ENCODE data around the gene CPN2.
A peak's percentile ranks its signal among the peaks of the same experiment; 100 is the strongest.

CPN2 gene, protein sequence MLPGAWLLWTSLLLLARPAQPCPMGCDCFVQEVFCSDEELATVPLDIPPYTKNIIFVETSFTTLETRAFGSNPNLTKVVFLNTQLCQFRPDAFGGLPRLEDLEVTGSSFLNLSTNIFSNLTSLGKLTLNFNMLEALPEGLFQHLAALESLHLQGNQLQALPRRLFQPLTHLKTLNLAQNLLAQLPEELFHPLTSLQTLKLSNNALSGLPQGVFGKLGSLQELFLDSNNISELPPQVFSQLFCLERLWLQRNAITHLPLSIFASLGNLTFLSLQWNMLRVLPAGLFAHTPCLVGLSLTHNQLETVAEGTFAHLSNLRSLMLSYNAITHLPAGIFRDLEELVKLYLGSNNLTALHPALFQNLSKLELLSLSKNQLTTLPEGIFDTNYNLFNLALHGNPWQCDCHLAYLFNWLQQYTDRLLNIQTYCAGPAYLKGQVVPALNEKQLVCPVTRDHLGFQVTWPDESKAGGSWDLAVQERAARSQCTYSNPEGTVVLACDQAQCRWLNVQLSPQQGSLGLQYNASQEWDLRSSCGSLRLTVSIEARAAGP

DNA sequence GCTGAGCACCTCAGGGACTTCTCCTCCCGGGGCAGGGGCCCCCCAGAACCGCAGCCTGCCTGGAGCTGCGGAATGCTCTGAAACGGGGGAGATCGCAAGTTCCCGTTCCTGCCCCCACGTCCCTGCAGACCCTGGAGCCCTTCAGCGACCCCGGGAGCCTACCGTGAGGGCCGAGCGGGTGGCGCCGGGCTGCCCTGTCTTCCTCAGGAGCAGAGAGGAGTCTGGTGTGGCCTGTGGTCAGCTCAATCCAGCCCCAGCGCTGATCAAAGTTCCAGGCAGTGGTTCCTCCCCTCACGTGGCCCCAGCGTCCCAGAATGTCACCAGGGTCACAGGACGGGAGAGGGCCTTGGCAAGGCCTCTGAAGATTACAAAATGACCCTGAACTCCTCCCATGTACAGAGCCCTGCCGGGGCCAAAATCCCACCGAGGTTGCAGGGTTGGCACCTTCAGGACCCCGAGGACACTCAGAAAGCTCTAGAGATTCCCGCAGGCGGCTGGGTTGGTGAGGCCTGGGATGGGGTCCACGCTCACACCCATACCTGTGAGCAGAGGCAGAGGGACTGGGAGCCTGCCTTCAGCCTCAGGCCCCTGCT, at the start of gene CPN2:
TSS of gene CPN2 (minus strand) at position 249 of the 593 bp plus-strand sequence. CDS start 8,626 bp downstream, outside the sequence.
- DNase-seq (ENCODE audit: low read depth in 2 of 2): no peak

DNA sequence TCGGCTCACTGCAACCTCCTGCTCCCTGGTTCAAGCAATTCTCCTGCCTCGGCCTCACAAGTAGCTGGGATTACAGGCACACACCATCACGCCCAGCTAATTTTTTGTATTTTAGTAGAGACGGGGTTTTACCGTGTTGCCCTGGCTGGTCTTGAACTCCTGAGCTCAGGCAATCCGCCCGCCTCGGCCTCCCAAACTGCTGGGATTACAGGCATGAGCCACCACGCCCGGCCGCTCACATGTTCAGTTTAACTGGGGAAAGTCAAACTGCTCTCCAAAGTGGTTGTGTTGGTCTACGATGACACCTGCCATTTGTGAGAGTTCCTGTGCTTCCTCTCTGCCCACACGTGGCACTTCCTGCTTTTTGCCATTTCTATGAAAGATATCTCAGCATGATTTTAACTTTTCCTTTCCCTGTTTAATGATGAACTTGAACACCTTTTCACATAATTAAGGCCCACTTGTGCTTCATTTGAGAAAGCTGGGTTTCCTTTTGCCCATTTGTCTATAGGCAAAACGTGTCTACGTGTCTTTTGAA, 48.8 kb upstream of the CPN2 start:
- no peak for DNase-seq (ENCODE audit: low read depth in 2 of 2)

DNA sequence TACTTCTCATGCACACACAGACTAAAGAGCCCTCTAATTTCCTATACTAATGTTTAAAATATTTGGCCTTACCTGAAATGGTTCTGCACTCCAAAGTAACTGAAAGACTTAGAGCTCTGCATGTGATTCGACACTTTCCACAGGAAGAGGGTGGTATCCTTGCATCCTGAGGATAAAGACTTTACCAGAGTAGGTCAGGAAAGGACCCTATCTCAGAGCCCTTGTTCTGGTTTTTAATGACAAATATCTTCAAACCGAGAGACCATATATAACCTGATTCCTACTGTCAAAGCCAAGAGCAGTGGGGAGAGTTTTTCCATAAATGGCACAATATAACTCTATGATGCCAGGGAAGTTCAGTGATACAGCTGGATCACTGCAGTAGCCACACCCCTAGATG, 48.0 kb upstream of the CPN2 start, which contains the start of gene GP5:
TSS of gene GP5 (minus strand) at position 101 of the 400 bp plus-strand sequence. CDS start 984 bp downstream, outside the sequence.
- no peak for DNase-seq (ENCODE audit: low read depth in 2 of 2)

DNA sequence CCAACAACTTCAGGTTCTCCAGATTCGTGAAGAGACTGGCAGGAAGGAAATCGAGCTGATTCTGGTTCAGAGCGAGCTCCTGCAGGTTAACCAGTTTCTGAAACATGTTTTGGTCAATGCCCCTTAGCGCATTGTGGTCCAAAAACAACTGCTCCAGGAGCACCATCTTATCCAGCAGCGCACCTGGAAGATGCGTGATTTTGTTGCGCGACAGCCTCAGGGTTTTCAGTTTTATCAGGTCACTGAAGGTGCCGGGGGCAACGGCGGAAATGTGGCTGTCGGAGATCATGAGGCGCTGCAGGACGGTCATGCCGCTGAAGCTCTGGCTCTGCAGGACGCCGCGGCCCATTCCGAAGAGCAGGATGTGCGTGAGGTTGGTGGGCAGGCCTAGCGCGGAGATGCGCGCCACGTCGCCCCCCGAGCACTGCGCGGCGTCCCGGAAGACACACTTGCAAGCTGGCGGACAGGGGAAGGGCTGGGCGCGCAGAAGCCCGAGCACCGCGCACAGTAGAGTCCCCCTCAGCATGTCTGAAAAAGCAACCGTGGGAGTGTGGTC, 46.7 kb upstream of the CPN2 start:
- peak in 1 of 2 donors; percentile 4 for DNase-seq (ENCODE audit: low read depth in 2 of 2)

DNA sequence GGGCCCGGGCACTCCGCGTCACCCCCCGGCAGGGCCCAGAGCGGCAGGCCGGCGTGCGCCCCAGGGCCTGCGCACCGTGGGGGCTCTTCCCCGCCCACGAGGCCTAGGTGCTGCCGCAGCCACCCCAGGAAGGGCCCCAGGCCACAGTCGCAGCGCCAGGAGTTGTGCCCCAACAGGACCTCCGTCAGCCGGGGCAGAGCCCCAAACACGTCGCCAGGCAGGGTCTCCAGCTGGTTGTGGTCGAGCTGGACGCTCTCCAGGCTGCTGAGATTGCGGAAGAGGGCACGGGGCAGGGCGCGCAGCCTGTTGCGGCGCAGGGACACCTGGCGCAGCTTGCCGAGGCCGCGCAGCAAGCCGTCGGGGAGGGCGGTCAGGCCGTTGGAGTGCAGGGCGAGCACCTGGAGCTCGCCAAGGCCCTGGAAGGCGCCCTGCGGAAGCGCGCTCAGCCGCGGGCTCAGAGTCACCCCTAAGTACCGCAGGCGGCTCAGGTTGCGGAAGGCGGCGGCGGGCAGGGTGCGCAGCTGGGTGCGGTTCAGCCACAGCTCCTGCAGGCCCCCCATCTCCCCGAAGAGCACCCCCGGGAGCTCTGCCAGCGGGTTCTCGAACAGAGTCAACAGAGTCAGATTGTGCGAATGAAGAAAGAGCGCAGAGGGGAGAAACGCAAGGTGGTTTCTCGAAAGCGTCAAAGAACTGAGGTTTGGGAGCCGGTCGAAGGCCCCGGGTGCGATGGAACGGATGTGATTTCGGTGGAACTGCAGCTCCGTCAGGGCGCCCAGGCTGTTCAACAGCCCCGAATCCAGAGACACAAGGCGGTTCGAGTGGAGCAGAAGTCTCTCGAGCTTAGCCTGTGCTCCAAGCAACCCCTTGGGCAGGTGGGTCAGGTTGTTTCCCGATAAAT, 46.0 kb upstream of the CPN2 start:
- DNase-seq (ENCODE audit: low read depth in 2 of 2): no peak

DNA sequence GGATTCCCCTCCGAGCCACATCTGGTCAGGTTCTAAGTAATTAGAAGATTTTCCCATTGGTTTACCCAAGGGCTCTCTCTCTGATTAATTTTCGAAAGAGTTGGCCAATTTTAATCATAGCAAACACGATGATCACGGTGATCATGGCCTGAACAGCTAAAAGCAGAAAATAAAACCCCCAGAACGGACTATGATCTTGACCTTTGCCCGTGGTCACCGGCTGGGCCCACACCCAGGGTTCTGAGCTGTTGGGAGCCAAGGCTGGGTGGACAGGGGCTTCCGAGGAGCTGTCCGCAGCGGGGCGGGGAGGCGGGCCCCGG, 45.4 kb upstream of the CPN2 start:
- DNase-seq (ENCODE audit: low read depth in 2 of 2): no peak

DNA sequence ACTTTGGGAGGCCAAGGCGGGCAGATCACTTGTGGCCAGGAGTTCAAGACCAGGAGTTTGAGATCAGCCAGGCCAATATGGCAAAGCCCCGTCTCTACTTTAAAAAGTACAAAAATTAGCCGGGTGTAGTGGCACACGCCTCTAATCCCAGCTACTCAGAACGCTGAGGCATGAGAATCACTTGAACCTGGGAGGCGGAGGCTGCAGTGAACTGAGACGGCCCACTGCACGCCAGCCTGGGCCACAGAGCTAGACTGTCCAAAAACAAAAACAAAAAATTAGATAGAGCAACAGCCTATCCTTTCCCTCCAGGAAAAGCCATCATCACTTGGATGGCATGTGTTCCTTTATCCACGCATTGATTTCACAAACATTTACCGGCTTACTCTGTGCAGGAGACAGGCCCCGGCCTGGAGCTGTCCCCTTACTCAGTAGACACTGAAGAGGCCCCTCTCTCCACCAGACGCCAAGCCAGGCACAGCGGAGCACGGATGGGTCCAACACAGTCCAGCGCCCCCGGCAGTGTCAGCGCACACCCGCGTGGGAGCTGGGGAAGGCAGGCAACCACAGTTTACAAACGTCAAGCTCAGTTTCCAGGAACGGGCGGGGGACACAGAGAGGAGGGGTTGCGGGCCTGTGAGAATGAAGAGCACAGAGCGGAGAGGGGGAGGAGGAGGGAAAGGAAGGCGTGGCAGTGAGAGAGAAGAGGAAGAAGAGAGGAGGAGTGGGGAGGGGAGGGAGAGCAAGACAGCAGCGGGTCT, 44.8 kb upstream of the CPN2 start:
- peak; percentile 30 to 36 for DNase-seq (ENCODE audit: low read depth in 2 of 2)

DNA sequence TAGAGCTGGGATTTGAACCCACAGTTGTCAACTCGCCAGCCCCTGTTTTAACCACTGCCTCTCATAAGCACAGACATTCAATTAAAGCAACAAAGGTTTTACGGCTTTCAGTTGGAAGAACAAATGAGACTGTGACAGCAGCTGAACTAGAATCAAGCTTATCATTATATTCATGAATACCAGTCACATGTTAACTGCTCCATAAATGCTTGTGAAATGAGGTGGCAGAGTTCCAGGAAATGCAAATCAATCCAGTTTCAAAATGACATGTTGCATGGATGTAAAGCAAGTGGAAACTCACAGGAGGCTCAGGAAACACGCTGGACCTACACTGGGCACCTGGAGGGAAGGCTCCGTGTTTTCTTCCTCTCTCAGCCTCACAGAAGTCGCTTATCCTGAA, 44.1 kb upstream of the CPN2 start:
- no peak for DNase-seq (ENCODE audit: low read depth in 2 of 2)

DNA sequence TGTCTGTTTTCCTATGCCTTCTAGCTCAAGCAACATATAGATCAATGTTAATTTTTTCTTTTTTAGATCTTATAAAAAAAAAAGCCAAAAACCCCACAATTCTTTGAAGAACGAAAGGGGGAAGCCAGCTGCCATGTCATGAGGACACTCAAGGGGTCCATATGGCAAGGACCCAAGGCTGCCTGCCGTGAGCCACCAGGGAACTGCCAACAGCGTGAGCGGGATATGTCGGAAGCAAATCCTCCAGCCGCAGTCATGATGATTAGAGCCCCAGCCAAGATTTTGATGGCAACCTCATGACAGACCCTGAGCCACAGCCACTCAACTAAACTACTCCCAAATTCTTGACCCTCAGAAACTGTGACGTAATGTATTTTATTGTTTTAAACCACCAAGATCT, 41.4 kb upstream of the CPN2 start:
- DNase-seq (ENCODE audit: low read depth in 2 of 2): no peak

DNA sequence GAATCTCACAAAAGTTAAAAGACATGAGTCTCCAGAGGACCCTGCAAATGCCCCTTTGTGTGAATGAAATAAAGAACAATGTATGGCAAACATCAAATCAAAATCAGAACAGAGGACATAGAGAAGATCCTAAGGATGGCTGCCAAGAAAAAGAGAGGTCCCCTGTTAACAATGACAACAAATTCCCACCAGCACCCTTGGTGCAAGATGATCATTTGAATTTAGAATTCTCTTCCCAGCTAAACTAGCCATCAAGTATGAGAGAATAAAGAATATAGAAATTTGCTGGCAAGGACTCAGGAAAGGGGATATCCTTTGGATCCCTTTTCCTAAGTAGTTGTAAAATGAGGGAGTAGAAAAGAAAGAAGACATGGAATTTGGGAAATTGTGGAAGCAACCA, 39.7 kb upstream of the CPN2 start:
- no peak for DNase-seq (ENCODE audit: low read depth in 2 of 2)

DNA sequence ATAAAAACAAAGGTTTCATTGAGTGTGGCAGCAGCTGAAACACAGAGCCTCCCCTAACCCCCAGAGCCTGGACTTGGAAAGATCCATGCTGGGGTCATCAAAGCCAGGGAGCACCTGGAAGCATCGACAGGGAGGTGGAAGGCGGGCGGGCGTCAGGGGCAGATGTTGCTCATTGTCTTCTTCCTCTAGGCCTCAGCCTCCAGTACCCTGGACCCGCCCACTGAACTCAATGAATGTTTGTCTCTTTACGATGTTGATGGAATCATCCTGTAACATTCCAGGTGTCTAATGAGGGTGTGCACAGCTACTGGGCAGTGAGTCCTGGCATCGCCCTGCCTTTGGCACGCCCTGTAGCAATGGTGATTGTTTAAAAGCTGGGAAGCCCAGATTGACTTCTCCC, 38.1 kb upstream of the CPN2 start:
- DNase-seq (ENCODE audit: low read depth in 2 of 2): no peak

DNA sequence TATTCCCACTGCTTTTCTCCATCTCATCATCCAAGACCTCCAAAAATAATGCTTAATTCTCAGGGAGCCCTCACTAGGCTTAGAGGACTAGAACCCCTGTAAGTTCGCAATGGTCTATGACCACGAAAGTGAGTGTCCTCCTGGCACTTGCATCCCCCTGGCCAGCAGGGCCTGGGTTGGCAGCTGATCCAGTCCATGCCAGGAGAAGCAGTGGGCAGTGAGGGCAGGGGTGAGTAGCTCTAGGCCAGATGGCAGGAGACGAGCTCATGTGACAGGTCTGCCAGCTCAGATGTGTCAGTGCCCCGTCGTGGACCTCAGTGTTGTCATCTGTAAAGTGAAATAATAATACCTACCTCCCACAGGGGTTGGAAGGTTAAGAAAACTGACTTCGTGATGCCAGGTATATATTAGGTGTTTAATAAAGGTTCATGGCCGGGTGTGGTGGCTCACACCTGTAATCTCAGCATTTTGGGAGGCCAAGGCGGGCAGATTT, 36.8 kb upstream of the CPN2 start:
- DNase-seq (ENCODE audit: low read depth in 2 of 2): no peak

DNA sequence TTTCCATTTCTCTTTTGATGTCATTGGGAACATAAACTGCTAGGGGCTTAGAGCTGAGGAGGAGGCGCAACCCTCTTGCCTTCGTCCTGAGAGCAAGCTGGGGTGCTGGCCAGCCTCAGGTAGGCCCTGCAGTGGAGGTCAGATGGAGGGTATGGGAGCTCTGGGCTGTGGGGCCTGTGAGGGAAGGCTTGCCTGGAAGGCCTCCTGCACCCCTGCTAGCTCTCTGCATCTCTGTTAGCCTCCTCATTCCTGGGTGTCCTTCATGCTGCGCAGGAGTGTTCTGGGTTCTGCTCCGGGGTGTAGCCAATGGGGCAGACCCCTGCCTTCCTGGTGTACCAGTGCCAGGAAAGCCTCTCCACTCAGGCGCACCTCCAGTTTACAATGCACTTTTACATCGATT, 36.1 kb upstream of the CPN2 start:
- no peak for DNase-seq (ENCODE audit: low read depth in 2 of 2)

DNA sequence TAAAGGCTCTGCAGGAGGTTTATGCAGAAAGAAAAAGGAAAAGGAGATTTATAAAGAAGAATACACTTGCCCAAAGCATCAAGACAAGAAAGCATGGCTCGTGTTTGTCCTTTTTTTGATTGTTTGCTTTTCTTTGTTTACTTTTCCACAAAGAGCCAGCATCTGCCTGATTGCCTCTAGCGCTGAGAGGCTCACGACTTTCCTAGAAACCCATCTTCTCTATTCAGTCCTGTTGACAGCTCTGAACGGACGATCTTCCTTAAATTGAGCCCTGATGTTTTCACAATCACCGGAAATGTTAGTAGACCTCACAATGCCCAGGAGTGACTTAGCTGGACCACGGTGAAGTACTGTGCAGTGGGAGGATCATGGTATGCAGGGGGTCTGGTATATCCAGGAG, 35.5 kb upstream of the CPN2 start:
- DNase-seq (ENCODE audit: low read depth in 2 of 2): no peak

DNA sequence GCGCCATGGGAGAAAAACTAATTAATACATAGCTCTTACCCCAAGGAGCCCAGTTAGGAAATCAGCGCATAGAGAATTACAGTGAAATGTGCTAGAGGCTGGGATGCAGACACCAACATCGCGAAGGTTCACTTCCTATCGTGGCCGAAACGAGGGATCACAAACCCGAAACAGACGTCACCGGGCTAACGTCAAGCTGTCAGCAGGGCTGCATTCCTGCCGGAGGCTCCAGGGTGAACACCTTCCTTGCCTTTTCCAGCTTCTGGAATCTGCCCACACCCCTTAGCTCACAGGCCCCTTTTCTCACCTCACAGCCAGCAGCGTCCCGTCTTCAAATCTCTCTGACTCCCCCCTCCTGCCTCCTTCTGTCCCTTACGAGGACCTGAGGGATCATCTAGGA, 34.9 kb upstream of the CPN2 start:
- no peak for DNase-seq (ENCODE audit: low read depth in 2 of 2)

DNA sequence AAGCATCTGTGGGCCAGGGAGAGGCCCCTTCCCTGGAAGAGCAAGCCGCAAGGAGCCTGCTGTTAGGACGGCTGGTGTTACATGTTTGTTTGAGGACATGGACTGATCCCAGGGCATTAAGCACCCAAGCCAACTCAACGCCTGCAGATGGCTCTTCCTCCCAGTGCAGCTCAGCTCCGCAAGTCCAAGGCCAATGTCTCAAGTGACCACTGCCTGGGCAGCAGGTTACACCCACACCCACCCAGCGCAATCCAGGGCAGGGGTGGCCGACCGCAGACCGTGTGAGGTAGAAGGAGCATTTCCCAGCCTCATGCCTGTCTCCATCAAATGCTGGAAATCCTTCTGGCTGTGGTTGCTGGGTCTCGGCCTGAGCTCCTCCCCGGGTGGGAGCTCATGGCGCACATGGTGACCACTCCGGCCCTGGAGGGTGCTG, 33.5 kb upstream of the CPN2 start:
- DNase-seq (ENCODE audit: low read depth in 2 of 2): no peak

DNA sequence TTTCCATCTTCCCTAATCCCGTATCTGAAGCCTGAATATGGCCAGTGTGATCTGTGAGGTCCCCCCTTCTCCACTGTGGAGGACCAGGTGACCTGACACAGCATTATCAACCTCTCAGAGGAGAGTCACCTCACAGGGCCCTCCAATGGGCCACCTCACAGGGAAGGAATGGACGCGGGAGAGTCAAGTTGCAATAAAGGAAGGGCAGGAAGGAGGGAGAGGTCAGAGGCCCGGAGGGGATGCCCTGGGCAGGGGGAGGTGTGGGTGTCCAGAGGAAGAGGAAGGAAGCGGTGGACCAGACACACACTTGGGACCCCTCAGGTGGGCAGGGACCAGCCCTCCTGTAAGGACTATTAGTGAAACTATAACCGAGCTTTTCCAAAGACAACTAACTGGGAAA, 33.0 kb upstream of the CPN2 start:
- no peak for DNase-seq (ENCODE audit: low read depth in 2 of 2)

DNA sequence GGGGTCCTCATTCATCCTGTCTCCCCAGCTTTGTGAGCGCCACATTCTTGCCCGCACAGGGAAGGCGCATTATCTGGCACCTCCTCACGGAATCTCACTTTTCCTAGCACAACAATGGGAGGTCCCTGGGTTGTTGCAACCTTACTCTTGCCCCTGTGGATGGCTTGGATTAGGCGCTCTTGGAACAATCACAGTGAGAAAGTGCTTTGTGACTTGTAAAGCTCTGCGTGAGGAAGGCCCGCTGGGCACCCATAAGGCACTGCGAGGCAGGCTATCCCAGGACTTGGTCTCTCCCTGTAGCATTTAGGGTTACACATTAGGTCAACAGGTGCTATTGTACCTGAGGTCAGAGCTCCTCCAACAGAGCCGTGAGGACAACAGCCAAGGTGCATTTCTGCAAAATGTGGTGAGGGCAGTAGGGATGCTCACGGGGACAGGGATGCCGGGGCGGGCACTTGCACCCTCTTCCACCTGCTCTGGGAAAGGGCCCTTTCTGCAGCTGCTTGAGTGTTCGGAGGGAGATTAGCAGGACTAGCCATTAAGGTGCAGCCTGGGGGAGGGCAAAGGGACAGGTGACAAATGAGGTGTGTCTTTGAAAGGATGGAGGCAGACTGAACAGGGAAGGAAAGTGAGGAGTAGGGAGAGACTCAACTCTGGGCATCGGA, 32.3 kb upstream of the CPN2 start:
- DNase-seq (ENCODE audit: low read depth in 2 of 2): no peak

DNA sequence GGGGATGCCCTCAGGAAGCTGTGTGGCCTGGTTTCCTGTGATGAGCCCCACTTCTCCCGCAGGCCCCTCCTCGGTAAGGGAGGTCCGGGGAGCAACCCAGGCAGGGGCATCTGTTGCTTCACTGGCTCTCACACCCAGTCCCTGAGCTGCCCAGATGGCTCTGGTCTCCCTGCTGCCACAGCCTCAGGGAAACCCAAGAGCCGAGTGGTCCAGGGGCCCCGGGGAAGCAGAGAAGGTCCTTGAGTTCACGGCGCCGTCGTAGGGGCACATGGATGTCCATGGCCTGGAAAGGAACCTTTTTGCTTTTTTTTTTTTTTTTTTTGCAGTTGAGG, 31.7 kb upstream of the CPN2 start:
- no peak for DNase-seq (ENCODE audit: low read depth in 2 of 2)

DNA sequence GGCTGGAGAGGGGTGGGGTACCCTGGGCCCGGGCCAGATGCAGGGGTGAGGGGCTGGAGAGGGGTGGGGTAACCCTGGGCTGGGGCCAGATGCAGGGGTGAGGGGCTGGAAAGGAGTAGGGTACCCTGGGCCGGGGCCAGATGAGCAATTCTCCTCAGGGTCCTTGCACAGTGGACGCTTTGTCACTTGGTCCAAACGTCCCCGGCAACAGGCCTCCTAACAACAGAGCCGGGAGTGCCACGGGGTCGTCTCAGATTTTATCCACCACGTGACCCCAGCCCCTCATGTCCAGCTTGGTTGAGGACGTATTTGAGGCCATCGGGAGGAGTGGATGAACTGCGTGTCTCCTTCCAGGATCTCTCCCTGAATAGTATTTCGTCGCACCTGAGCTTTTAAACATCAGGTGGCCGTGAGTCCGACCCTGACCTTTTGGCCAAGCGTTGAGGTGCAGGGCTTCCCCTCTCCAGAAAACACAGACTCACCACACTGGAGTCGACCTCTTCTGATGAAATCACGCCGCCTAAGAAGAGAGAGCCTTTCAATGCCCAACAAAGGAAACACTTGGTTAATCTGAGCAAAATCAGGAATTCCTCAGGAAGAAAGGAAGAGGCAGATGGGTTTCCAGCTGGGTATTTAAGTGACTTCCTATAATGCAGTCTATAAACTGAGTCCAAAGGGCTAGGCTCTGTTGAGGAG, 31.2 kb upstream of the CPN2 start:
- no peak for DNase-seq (ENCODE audit: low read depth in 2 of 2)

Data from stimulated activated CD8-positive, alpha-beta memory T cell treated with anti-CD3 and anti-CD28 coated beads, Interleukin-15, amount 100 ng/mL, for 4 hours (primary cell).